Astrocyte of the cerebellum (primary cell): ENCODE results near the gene SPDEF.

Experiments
- DNase-seq: peaks from one replicate; pipeline ENCODE4 v3.0.0-alpha.2; 2011; ENCODE audit warnings: low read depth
- H3K4me3 ChIP-seq: 2 replicates; pipeline ENCODE4 v1.5.1; 2011; ENCODE audit warnings: mild to moderate bottlenecking, low read depth, low read length, moderate library complexity
- in situ Hi-C: cut with HindIII; loops from 2 replicates; pipeline ENCODE4 v1.10.0; 2017; ENCODE audit warnings: low sequenced_read_pairs
- TF ChIP-seq, protein P1 (sequence below): IDR thresholded peaks from 2 replicates; pipeline ENCODE4 v1.5.1; 2012; ENCODE audit warnings: low read length, low read depth, moderate library complexity, mild to moderate bottlenecking; ENCODE audit errors: missing control alignments

SPDEF gene

DNA sequence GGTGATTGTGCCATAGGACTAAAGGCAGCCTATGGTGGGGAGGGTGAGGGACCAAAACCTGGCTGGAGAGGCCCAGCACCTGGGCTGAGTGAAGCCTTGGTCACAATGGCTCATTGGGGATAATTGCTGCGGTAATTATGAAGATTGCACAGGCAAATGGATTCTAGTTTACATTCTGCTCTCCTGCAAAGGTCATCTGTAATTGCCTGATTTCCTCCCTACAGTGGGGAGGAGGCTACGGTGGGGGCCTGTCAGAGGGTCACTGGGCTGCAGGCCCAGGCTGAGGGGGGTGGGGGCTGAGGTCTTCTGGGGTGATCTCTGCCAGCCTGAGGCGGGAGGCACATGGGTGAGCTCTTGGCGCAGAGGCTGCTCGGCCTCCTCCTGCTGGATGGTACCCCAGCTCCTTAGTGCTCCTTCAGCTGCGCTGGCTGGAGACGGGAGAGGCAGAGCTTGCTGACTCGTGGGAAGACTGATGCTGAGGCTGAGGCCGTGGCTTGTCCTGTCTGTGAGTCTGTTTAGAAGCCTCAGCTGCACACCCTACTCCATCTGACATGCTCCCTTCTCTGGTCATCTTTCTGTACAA, 59.9 kb downstream of the SPDEF start:
- in situ Hi-C loops: no loop called here
- TF ChIP-seq, protein P1, sequence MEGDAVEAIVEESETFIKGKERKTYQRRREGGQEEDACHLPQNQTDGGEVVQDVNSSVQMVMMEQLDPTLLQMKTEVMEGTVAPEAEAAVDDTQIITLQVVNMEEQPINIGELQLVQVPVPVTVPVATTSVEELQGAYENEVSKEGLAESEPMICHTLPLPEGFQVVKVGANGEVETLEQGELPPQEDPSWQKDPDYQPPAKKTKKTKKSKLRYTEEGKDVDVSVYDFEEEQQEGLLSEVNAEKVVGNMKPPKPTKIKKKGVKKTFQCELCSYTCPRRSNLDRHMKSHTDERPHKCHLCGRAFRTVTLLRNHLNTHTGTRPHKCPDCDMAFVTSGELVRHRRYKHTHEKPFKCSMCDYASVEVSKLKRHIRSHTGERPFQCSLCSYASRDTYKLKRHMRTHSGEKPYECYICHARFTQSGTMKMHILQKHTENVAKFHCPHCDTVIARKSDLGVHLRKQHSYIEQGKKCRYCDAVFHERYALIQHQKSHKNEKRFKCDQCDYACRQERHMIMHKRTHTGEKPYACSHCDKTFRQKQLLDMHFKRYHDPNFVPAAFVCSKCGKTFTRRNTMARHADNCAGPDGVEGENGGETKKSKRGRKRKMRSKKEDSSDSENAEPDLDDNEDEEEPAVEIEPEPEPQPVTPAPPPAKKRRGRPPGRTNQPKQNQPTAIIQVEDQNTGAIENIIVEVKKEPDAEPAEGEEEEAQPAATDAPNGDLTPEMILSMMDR: no peak
- DNase-seq: no peak
- H3K4me3 ChIP-seq: no peak overlapping the region

DNA sequence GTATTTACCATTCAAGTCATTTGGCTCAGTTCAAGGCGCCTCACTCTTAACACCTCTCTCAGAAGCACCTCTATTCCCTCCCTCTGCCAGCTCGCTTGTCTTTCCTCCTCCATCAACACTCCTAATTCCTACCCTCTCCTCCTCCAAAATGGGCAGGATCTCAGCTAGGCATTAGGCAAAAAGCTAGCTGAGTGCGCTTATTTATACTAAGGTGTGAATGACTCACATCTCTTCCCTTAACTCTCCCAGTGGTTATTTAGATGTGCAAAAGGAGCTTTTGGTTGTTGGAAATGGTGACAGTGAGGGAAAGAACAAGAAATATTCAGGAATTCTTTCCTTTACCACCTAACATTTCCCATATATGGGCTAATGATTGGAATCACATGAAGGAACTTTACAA, 61.2 kb downstream of the SPDEF start:
- TF ChIP-seq, protein P1: no peak
- in situ Hi-C loops: no loop called here

DNA sequence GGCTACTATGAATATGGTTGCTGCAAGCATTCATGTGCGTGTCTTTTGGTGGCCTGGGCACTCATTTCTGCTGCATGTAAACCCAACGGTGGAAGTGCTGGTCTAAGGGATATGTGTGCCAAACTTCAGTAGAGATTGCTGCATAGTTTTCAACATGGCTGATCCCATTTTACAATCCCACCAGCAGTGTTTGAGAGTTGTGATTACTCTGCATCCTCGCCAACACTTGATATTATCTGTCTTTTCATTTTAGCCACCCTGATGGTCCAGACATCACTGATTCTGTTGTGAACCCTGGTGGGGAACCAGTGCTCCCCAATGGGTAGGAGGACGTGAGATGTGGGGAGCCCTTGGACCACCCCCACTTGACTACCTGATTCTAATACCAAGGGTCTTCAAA, 62.8 kb downstream of the SPDEF start:
- no peak for DNase-seq
- H3K4me3 ChIP-seq: no peak overlapping the region
- in situ Hi-C loops: no loop called here
- TF ChIP-seq, protein P1: no peak

More for the DNA sequence above, 61.2 kb downstream of the SPDEF start:
- no peak overlapping the region for H3K4me3 ChIP-seq
- no peak for DNase-seq

DNA sequence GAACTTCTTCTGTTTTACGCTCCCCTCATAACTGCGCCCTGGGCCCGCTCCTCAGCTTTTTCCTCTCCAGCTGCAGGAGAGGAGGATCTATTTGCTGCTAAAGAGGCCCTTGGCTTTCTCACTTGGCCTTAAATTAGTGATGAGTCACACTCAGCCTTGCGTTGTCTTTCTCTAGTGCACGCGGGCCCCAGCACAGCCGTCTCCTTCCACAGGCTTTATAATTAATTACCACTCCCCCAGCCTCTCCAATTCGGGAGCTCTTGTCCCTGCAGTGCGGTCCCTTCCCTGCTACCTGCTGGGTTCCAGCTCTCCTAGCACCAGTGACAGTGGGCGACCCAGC, 65.1 kb downstream of the SPDEF start:
- in situ Hi-C loops: no loop called here
- H3K4me3 ChIP-seq: no peak overlapping the region
- DNase-seq: no peak
- TF ChIP-seq, protein P1: no peak

DNA sequence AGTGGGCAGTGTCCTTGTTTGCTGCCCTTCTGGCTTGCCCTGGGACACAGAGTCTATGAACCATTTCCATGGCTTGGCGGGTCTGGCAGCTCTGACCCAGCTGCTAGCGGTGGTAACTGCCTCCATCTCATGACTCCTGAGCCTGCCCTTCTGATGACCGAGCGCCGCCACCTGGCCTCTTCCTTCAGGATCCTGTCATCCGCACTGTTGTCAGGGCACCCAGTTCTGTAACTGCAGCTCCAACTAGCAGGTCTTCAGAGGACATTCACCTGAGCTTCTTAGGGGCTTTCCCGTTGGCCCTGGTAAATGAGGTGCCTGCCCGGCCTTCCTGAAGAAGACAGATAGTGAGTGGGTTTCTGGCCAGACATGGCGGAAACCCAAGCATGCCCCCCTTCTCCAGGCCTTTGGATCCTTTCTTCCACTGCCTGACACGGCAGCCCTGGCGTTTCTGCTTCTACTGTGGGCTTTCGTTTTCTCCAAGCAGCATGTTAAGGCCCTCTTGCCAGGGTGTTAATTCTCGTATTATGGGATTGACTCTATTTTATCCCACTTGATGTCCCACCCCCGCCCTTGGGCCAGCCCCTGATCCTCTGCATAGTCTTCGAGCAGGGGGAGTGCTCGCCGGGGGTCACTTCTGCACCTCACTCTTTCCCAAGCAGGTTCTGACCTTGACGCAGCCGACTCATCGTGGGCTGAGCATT, 65.6 kb downstream of the SPDEF start:
- TF ChIP-seq, protein P1: no peak
- in situ Hi-C loops: no loop called here
- no peak for DNase-seq
- no peak overlapping the region for H3K4me3 ChIP-seq

DNA sequence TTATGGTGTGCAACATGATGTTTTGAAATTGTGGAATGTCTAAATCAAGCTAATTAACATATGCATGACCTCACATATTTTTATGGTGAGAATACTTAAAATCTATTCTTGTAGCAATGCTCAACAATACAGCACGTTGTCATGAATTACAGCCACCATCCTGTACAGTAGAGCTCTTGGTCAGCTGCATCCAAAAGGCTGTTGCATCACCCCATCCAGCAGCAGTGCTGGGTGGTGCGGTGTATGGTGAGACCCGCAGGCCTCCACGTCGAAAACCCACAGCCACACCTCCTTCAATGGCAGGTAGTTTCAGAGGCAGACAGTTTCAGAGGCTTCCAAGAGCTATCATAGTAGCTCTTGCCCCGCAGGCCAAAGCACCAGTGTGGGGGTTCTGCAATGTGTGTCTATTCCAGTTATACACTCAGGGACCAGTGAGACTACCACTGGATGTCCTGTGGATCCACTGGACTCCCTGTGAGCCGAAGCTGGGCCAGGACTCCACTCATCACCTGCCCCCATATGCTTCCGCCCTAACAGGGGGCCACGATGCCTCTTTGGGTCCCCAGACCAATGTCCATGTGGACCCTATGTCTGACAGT, 66.8 kb downstream of the SPDEF start:
- H3K4me3 ChIP-seq: no peak overlapping the region
- no peak for DNase-seq
- TF ChIP-seq, protein P1: no peak
- in situ Hi-C loops: no loop called here
